BJ (cell line): ENCODE measurements around the gene PLXNB2. TPM values are rescaled to one million over a fixed set of nuclear protein-coding genes. Genes with fewer than 3 reads are reported as not detected.

Source experiments
- CTCF ChIA-PET: fragments of 350-600 bp; formaldehyde crosslinking; extraction: SDS; loops from one replicate; lab custom pipeline; 2021; ENCODE audit warnings: antibody characterized with exemption, inconsistent platforms; lab: Yijun Ruan, JAX
- POLR2A ChIA-PET: fragments of 300-600 bp; sonication (Branson Sonifier 250); formaldehyde crosslinking; extraction: SDS; loops from one replicate; lab custom pipeline; 2021; ENCODE audit warnings: antibody characterized with exemption; lab: Charles Lee
- DNase-seq: peaks from one replicate; pipeline ENCODE4 v3.0.0-alpha.2; 2011; ENCODE audit warnings: low read depth
- H3K27me3 ChIP-seq: 2 replicates; pipeline ENCODE4 v1.6.0; 2011; ENCODE audit warnings: low read length; ENCODE audit not compliant: control insufficient read depth, insufficient read depth
- H3K36me3 ChIP-seq: 2 replicates; pipeline ENCODE4 v1.5.1; 2011; ENCODE audit warnings: low read length; ENCODE audit not compliant: control insufficient read depth, insufficient read depth
- H3K4me3 ChIP-seq: 2 replicates; pipeline ENCODE4 v1.5.1; 2011; ENCODE audit warnings: low read depth, mild to moderate bottlenecking, control low read depth, low read length
- polyA plus RNA-seq: library from polyadenylated mRNA; depleted of rRNA; stranded (reverse); fragments of >200 nt; gene quantifications from 2 replicates; pipeline ENCODE4 v1.2.3, GENCODE V29; 2011
- TF ChIP-seq, protein P1 (sequence below): IDR thresholded peaks from 2 replicates; pipeline ENCODE4 v1.5.1; 2011; ENCODE audit warnings: low read depth, mild to moderate bottlenecking, control low read depth, inconsistent platforms, low read length, moderate library complexity; ENCODE audit not compliant: insufficient read depth

PLXNB2 gene
- polyA plus RNA-seq, 1 experiment = 143 TPM

DNA sequence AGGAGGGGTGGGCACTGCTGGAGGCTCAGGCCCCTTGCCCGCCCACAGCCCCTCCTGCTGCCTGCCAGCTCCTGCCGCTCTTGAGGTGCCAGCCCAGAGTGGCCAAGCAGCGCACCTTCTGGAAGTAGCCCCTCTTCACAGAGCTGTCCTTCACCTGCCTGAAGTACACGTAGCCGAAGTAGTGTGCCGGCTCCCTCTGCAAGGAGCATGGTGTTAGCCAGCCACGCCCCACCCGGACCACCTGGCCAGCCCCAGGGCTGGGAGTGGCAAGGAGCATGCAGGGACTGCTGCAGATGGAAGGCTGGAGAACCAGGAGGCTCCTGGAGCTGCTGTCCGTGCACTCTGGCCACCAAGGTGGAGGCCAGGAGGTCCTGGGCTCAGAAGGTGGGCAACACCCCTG lies 9.7 kb upstream of the PLXNB2 start:
- DNase-seq = no peak
- TF ChIP-seq, protein P1, sequence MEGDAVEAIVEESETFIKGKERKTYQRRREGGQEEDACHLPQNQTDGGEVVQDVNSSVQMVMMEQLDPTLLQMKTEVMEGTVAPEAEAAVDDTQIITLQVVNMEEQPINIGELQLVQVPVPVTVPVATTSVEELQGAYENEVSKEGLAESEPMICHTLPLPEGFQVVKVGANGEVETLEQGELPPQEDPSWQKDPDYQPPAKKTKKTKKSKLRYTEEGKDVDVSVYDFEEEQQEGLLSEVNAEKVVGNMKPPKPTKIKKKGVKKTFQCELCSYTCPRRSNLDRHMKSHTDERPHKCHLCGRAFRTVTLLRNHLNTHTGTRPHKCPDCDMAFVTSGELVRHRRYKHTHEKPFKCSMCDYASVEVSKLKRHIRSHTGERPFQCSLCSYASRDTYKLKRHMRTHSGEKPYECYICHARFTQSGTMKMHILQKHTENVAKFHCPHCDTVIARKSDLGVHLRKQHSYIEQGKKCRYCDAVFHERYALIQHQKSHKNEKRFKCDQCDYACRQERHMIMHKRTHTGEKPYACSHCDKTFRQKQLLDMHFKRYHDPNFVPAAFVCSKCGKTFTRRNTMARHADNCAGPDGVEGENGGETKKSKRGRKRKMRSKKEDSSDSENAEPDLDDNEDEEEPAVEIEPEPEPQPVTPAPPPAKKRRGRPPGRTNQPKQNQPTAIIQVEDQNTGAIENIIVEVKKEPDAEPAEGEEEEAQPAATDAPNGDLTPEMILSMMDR = no peak
- Histone ChIP-seq H3K27me3 (no peaks in the 10 kb centered on the region), H3K4me3 (no peak overlapping the region), H3K36me3 (no peaks in the 10 kb centered on the region)
- ChIA-PET POLR2A (no interaction called here), CTCF (interaction anchor here (4.3 kb wide), 1 partner anchor 9 kb away, joined by 23 read pairs; the partner anchor contains the start of gene DENND6B)

DNA sequence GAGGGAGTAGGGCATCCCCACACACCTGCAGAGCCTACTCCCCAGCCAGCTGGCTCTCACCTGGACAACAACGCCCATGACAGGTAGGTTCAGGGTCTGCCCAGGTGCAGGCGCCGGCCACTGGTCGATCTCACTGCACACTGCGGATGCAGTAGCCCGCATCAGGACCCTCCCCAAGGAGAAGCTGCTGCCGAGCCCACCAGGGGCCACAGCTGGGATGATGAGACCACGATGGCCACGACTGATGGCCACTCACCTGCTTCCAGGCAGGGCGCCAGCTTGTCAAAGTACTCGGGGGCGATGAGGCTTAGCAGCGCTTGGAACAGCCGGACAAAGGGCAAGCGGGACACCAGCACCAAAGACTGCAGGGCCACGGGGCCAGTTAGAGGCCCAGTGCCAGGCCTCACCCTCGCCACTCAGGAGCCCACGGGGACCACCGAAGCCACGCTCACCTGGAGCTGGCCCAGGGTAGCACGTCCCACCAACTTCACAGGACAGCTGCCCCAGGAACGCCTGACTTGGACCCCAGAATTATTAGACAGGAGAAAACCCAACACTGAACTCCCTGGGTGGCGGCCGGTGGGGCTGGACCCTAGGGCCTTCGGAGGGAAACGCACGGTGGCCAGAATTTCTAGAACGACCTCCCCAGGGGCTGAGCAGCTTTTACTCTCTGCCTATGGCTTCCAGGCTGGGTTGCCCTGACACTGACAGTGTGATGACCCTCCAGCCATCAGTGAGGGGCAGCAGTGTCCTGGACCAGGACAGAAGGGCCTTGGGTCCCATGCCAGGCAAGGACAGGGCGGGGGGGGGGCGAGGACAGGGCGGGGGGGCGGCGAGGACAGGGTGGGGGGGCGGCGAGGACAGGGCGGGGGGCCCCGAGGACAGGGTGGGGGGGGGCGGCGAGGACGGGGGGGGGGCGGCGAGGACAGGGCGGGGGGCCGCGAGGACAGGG lies 8.9 kb upstream of the PLXNB2 start:
- ChIA-PET POLR2A (no interaction called here), CTCF (interaction anchor here (4.3 kb wide), 1 partner anchor 10 kb away, joined by 23 read pairs; the partner anchor contains the start of gene DENND6B)
- no peaks in the 10 kb centered on the region for H3K27me3 ChIP-seq
- TF ChIP-seq, protein P1 = no peak
- peaks cover 2% of the 10 kb centered on the region; the same call in 1 of the 2 replicates for H3K36me3 ChIP-seq
- no peak for DNase-seq
- H3K4me3 ChIP-seq = no peak overlapping the region

DNA sequence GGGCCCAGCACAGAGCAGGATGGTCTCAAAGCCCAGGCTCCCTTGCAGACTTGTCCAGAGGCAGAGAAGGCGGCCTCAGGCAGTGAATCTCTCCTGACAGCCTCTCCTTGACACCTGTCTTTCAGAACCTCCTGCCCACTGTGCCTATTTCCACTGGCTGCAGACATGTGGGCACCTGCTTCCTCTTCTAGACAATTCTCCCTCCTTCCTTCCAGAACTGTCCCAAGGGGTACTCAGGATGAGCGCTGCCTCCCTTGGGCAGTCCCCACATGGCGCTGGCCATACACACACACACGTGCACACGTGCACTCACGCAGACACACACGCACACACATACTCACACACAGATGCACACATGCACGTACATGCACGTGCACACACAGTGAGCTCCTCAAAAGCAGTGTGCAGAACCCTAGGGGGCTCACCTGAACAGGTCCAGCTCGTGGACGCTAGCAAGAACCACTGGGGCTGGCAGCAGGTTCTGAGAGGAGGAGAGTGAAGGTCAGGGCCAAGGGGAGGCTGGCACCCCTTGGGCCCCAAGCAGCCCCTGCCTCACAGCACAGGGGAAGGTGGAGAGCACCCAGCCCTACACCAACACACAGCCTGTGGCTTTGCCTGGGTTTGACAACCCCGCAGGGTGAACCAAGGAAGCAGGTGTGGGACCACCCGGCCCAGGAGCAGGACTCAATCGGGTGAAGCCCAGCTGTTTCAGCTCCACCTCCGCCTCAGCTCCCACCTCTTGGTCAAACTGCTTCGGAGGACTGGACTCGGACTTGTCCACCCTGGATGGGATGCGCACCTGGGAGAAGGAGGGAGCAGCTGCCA lies 8.1 kb upstream of the PLXNB2 start:
- Histone ChIP-seq H3K27me3 (no peaks in the 10 kb centered on the region), H3K36me3 (peaks cover 2% of the 10 kb centered on the region; the same call in 1 of the 2 replicates), H3K4me3 (no peak overlapping the region)
- DNase-seq = no peak
- ChIA-PET CTCF (interaction anchor here (4.3 kb wide), 1 partner anchor 11 kb away, joined by 23 read pairs; the partner anchor contains the start of gene DENND6B), POLR2A (no interaction called here)
- TF ChIP-seq, protein P1 = no peak

DNA sequence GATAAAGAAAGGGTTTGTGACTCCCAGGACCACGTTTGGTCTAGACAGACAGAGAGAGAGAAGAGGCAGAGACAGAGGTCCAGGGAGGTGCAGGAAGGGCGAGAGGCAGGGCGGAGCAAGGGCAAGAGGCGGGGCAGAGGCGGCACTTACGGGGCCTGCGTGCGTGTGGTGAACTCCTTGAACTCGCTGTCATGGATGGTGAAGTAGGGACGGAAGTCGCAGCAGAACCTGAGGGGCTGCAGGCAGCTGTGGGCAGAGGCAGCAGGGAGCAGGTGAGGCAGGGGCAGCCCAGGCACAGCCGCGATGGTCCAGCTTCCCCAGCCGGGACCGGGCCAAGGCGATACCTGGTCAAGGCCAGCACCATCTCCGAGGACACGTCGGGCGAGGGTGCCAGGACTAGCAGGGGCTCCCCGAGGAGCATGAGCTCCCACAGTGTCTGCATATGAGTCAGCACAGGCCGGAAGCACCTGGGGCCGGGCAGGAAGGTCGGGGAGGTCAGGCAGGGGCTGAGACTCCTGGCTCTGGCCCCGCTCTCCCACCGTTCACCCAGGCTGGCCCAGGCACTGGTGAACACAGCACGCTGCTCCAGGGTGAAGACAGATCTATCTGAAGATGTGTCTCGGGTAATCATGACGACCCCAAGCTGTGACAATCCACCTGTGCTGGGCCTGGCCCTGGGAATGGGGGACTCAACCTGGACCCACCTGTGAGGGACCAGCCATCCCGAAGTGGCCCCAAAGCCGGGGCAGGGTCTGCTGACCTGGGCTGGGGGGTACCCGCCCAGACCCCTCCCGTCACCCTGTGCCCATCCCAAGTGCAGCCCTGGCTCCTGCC lies 7.2 kb upstream of the PLXNB2 start:
- Histone ChIP-seq H3K4me3 (no peak overlapping the region), H3K36me3 (peaks cover 2% of the 10 kb centered on the region; the same call in 1 of the 2 replicates), H3K27me3 (no peaks in the 10 kb centered on the region)
- CTCF ChIA-PET = interaction anchor here (4.3 kb wide), 1 partner anchor 11 kb away, joined by 23 read pairs; the partner anchor contains the start of gene DENND6B
- POLR2A ChIA-PET = no interaction called here
- DNase-seq = no peak
- TF ChIP-seq, protein P1 = no peak
